H9 (cell line): Measurements from ENCODE around the gene NEDD9. TPM values are rescaled to one million over a fixed set of nuclear protein-coding genes. Genes with fewer than 3 reads are reported as not detected.

Experiments
- DNase-seq: peaks from one replicate; pipeline ENCODE4 v3.0.0-alpha.2; 2017
- H2AFZ ChIP-seq: one replicate; pipeline ENCODE4 v1.6.1; 2013; ENCODE audit warnings: mild to moderate bottlenecking, low read length, control low read depth, moderate library complexity
- H2AK5ac ChIP-seq: 2 replicates; pipeline ENCODE4 v1.6.1; 2013; ENCODE audit warnings: low read length, control low read depth, mixed read lengths; ENCODE audit not compliant: insufficient read length
- H2BK120ac ChIP-seq: one replicate; pipeline ENCODE4 v1.6.1; 2013; ENCODE audit warnings: low read depth, mild to moderate bottlenecking, low read length, control low read depth, inconsistent platforms; ENCODE audit not compliant: poor library complexity, severe bottlenecking
- H2BK12ac ChIP-seq: 2 replicates; pipeline ENCODE4 v1.6.1; 2013; ENCODE audit warnings: low read length, control low read depth, mixed read lengths, low read depth; ENCODE audit not compliant: insufficient read length
- H2BK15ac ChIP-seq: 2 replicates; pipeline ENCODE4 v1.6.1; 2013; ENCODE audit warnings: low read depth, low read length, control low read depth
- H2BK20ac ChIP-seq: one replicate; pipeline ENCODE4 v1.6.1; 2013; ENCODE audit warnings: low read depth, mild to moderate bottlenecking, low read length, control low read depth, inconsistent platforms; ENCODE audit not compliant: poor library complexity, severe bottlenecking
- H2BK5ac ChIP-seq: 2 replicates; pipeline ENCODE4 v1.6.1; 2013; ENCODE audit warnings: low read length, control low read depth, mixed read lengths; ENCODE audit not compliant: insufficient read length
- H3K14ac ChIP-seq: 2 replicates; pipeline ENCODE4 v1.6.1; 2013; ENCODE audit warnings: low read length, control low read depth; ENCODE audit not compliant: insufficient read depth
- H3K18ac ChIP-seq: 2 replicates; pipeline ENCODE4 v1.6.1; 2013; ENCODE audit warnings: low read depth, mild to moderate bottlenecking, mixed read lengths, low read length, control low read depth; ENCODE audit not compliant: insufficient read length
- H3K23ac ChIP-seq: 2 replicates; pipeline ENCODE4 v1.6.1; 2013; ENCODE audit warnings: low read length, control low read depth, mixed read lengths, low read depth; ENCODE audit not compliant: insufficient read length
- H3K23me2 ChIP-seq: 2 replicates; pipeline ENCODE4 v1.6.1; 2013; ENCODE audit warnings: low read depth, mild to moderate bottlenecking, mixed read lengths, low read length, control low read depth; ENCODE audit not compliant: insufficient read length, poor library complexity, severe bottlenecking
- H3K27ac ChIP-seq: 2 replicates; pipeline ENCODE4 v1.5.1; 2013; ENCODE audit warnings: low read length, control low read depth, mixed read lengths, low read depth; ENCODE audit not compliant: insufficient read length
- H3K27me3 ChIP-seq: 2 replicates; pipeline ENCODE4 v1.6.1; 2013; ENCODE audit warnings: low read length, control low read depth, inconsistent platforms; ENCODE audit not compliant: insufficient read depth
- H3K4ac ChIP-seq: 2 replicates; pipeline ENCODE4 v1.6.1; 2013; ENCODE audit warnings: low read depth, mild to moderate bottlenecking, control low read depth, inconsistent platforms, low read length, moderate library complexity
- H3K4me1 ChIP-seq: 2 replicates; pipeline ENCODE4 v1.6.1; 2013; ENCODE audit warnings: low read length, control low read depth, inconsistent platforms; ENCODE audit not compliant: insufficient read depth
- H3K4me2 ChIP-seq: 2 replicates; pipeline ENCODE4 v1.6.1; 2013; ENCODE audit warnings: low read length, control low read depth, mixed read lengths; ENCODE audit not compliant: insufficient read length, insufficient read depth
- H3K56ac ChIP-seq: 2 replicates; pipeline ENCODE4 v1.6.1; 2013; ENCODE audit warnings: low read depth, mild to moderate bottlenecking, mixed read lengths, low read length, control low read depth; ENCODE audit not compliant: insufficient read length
- H3K79me1 ChIP-seq: 2 replicates; pipeline ENCODE4 v1.6.1; 2013; ENCODE audit warnings: low read depth, mild to moderate bottlenecking, moderate library complexity, low read length, control low read depth, inconsistent platforms; ENCODE audit not compliant: insufficient read depth, poor library complexity, severe bottlenecking
- H3K79me2 ChIP-seq: 2 replicates; pipeline ENCODE4 v1.6.1; 2013; ENCODE audit warnings: low read length, control low read depth, inconsistent platforms; ENCODE audit not compliant: insufficient read depth
- H3K9ac ChIP-seq: 2 replicates; pipeline ENCODE4 v1.6.1; 2013; ENCODE audit warnings: low read length, control low read depth, mixed read lengths; ENCODE audit not compliant: insufficient read length; ENCODE audit errors: extremely low read depth
- H3K9me3 ChIP-seq: one replicate; pipeline ENCODE4 v1.6.1; 2013; ENCODE audit warnings: low read depth, low read length, inconsistent platforms; ENCODE audit not compliant: control insufficient read depth
- H3T11ph ChIP-seq: one replicate; pipeline ENCODE4 v1.6.1; 2013; ENCODE audit warnings: mild to moderate bottlenecking, low read length, control low read depth, inconsistent platforms
- H4K20me1 ChIP-seq: one replicate; pipeline ENCODE4 v1.6.1; 2013; ENCODE audit not compliant: control insufficient read depth, insufficient read length, insufficient read depth
- H4K5ac ChIP-seq: 2 replicates; pipeline ENCODE4 v1.6.1; 2013; ENCODE audit warnings: low read depth, mild to moderate bottlenecking, mixed read lengths, low read length, control low read depth; ENCODE audit not compliant: insufficient read length
- H4K8ac ChIP-seq: replicated peaks from 2 replicates; pipeline ENCODE4 v1.6.1; 2013; ENCODE audit warnings: low read length, control low read depth, mixed read lengths, low read depth; ENCODE audit not compliant: insufficient read length
- H4K91ac ChIP-seq: 2 replicates; pipeline ENCODE4 v1.6.1; 2013; ENCODE audit warnings: low read depth, mild to moderate bottlenecking, moderate library complexity, mixed read lengths, low read length, control low read depth; ENCODE audit not compliant: insufficient read length
- H3K27ac Mint-ChIP-seq, 3 experiments: 2 replicates in 2 of 3; 3 replicates in 1 of 3; pipeline ENCODE4 v1.8.0; 2020 to 2021; ENCODE audit warnings: mixed read lengths in 3 of 3, mild to moderate bottlenecking in 1 of 3, moderate library complexity in 1 of 3
- H3K27me3 Mint-ChIP-seq: 2 replicates; pipeline ENCODE4 v1.8.0; 2021; ENCODE audit warnings: low read depth, mild to moderate bottlenecking, moderate library complexity, mixed read lengths
- H3K36me3 Mint-ChIP-seq, 3 experiments: 2 replicates in 2 of 3; 3 replicates in 1 of 3; pipeline ENCODE4 v1.8.0; 2020 to 2021; ENCODE audit warnings: low read depth in 3 of 3, mixed read lengths in 3 of 3; ENCODE audit not compliant: insufficient read depth in 1 of 3
- H3K4me1 Mint-ChIP-seq, 2 experiments: 2 replicates each; pipeline ENCODE4 v1.8.0; 2020; ENCODE audit warnings: mixed read lengths in 2 of 2
- H3K4me3 Mint-ChIP-seq, 2 experiments: 2 replicates in 1 of 2; 3 replicates in 1 of 2; pipeline ENCODE4 v1.8.0; 2020 to 2021; ENCODE audit warnings: mild to moderate bottlenecking in 2 of 2, mixed read lengths in 2 of 2, moderate library complexity in 1 of 2
- H3K9me3 Mint-ChIP-seq, 2 experiments: 2 replicates in 1 of 2; 3 replicates in 1 of 2; pipeline ENCODE4 v1.8.0; 2020; ENCODE audit warnings: mild to moderate bottlenecking in 2 of 2, mixed read lengths in 2 of 2, moderate library complexity in 1 of 2
- WGBS: extraction: QIAGEN DNeasy Blood & Tissue Kit; methylation state at CpG from one replicate; pipeline ENCODE4 v1.1.7; 2013; ENCODE audit warnings: missing lambda C conversion rate, low lambda C conversion rate, mixed read lengths; ENCODE audit not compliant: insufficient read length; ENCODE audit errors: extremely low coverage; 5-methylcytosine and 5-hydroxymethylcytosine counted together
- total RNA-seq: library from RNA; stranded (reverse); gene quantifications from 2 replicates; pipeline ENCODE4 v1.2.1, GENCODE V29; 2021
- TF ChIP-seq, protein P1 (sequence below): fragments of 200-600 bp; sonication (generic); conservative IDR thresholded peaks from 3 replicates; pipeline ENCODE4 v1.8.0; 2021; ENCODE audit warnings: antibody characterized with exemption, mild to moderate bottlenecking

Gene NEDD9
- total RNA-seq, 1 experiment from 2014 or later: 5.5 TPM

DNA sequence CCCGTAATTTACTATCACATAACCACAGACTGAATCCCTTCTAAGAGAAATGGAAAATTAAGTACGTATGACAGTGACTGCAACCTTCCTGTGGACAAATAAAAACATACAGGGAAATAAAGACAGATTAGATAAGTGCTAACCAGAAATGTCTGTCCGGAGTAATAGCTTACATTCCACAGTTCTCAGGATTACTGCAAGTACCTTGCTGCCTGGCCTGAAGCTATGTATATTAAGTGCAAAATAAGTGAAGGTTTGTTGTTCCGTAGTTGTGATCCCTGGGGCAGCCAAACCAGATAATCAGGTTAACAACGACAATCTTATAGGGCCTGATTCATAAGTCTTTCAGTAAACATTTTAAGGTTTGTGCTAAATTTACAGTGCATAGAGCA is 2.8 kb downstream of the NEDD9 start:
- peaks cover 3% of the 10 kb centered on the region; the same call in 1 of the 2 replicates for H3K79me2 ChIP-seq
- no peak overlapping the region for H2BK15ac ChIP-seq
- H3T11ph ChIP-seq: no peak overlapping the region
- Mint-ChIP-seq H3K36me3 (peaks cover 0 to 2% (median 0%) of the 10 kb centered on the region in 3 experiments; a peak in 2 of 7 replicates), H3K27me3 (no peaks in the 10 kb centered on the region), H3K4me3 (peak overlapping the region; percentile 29 to 64; a peak in 4 of 5 replicates), H3K27ac (no peak overlapping the region; a peak in 1 of 7 replicates), H3K9me3 (peaks cover 0 to 3% of the 10 kb centered on the region in 2 experiments; a peak in 1 of 5 replicates), H3K4me1 (peaks cover 60 to 65% of the 10 kb centered on the region in 2 experiments)
- no peak overlapping the region for H4K8ac ChIP-seq
- H3K4ac ChIP-seq: no peak overlapping the region
- DNase-seq: no peak
- H3K23me2 ChIP-seq: peaks cover 10% of the 10 kb centered on the region
- H3K56ac ChIP-seq: no peak overlapping the region
- H3K23ac ChIP-seq: no peak overlapping the region
- no peaks in the 10 kb centered on the region for H3K27me3 ChIP-seq
- no peaks in the 10 kb centered on the region for H3K79me1 ChIP-seq
- no peaks in the 10 kb centered on the region for H3K4me1 ChIP-seq
- no peak overlapping the region for H2AFZ ChIP-seq
- WGBS: no CpG with 5 or more reads among the region's 5 CpGs
- H3K18ac ChIP-seq: no peak overlapping the region
- H3K14ac ChIP-seq: no peak overlapping the region
- no peak overlapping the region for H3K9ac ChIP-seq
- H3K27ac ChIP-seq: no peak overlapping the region
- no peaks in the 10 kb centered on the region for H3K9me3 ChIP-seq
- no peak overlapping the region for H2BK120ac ChIP-seq
- no peak overlapping the region for H2AK5ac ChIP-seq
- H4K5ac ChIP-seq: no peak overlapping the region
- no peak overlapping the region for H4K91ac ChIP-seq
- no peak overlapping the region for H2BK20ac ChIP-seq
- H2BK5ac ChIP-seq: no peak overlapping the region
- no peak overlapping the region for H2BK12ac ChIP-seq
- H3K4me2 ChIP-seq: peak overlapping the region; percentile 20
- no peaks in the 10 kb centered on the region for H4K20me1 ChIP-seq
- TF ChIP-seq, protein P1, sequence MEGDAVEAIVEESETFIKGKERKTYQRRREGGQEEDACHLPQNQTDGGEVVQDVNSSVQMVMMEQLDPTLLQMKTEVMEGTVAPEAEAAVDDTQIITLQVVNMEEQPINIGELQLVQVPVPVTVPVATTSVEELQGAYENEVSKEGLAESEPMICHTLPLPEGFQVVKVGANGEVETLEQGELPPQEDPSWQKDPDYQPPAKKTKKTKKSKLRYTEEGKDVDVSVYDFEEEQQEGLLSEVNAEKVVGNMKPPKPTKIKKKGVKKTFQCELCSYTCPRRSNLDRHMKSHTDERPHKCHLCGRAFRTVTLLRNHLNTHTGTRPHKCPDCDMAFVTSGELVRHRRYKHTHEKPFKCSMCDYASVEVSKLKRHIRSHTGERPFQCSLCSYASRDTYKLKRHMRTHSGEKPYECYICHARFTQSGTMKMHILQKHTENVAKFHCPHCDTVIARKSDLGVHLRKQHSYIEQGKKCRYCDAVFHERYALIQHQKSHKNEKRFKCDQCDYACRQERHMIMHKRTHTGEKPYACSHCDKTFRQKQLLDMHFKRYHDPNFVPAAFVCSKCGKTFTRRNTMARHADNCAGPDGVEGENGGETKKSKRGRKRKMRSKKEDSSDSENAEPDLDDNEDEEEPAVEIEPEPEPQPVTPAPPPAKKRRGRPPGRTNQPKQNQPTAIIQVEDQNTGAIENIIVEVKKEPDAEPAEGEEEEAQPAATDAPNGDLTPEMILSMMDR: no peak
